ENCODE data around the gene SYT15. TPM values are rescaled to one million over a fixed set of nuclear protein-coding genes. Genes with fewer than 3 reads are reported as not detected.
"Not testable (repeated sequence)": the region's sequence is repeated elsewhere in the genome, so short reads cannot be mapped to it uniquely, and the experiment has no call there.

Gene SYT15
- polyA plus RNA-seq, 4 donors = 7.3 to 18.4 (median 10.3) TPM

DNA sequence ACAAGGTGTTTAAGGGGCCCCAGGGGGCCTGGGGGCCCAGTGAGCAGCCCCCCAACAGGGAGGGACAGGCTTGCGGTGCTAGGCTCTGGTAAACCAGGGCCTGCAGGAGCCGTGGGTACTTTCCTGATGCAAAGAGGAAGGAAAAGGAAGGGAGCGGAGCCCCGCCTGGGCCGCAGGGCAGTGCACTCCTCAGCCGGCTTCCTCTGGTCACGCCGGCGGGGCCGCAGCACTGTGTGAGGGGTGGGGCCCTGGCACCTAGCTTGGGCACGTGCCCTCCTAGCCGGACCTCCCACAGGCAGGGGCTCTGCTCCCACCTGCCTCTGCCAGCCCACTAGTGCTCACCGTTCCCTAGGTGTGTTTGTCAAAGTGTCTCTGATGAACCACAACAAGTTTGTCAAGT, 6.3 kb downstream of the SYT15 start:
- not testable (repeated sequence) for DNase-seq (ENCODE audit: low read depth in 4 of 4, low spot score in 3 of 4)

DNA sequence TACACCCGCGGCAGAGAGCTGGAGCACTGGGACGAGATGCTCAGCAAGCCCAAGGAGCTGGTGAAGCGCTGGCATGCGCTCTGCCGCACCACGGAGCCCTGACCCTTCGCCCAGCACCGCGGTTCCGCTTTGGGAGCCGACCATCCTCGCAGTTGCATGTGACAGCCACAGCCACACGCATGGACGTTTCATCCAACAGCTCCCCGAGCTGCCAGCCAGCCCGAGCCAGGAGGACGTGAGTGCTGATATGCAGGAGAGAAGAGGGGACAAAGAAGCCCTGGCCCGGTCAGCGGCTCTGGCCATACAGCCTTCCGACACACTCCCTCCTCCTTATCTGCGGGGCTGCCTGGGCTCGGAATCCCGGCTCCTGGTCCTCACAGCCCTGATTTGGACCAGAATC, 8.6 kb downstream of the SYT15 start:
- not testable (repeated sequence) for DNase-seq (ENCODE audit: low read depth in 4 of 4, low spot score in 3 of 4)

DNA sequence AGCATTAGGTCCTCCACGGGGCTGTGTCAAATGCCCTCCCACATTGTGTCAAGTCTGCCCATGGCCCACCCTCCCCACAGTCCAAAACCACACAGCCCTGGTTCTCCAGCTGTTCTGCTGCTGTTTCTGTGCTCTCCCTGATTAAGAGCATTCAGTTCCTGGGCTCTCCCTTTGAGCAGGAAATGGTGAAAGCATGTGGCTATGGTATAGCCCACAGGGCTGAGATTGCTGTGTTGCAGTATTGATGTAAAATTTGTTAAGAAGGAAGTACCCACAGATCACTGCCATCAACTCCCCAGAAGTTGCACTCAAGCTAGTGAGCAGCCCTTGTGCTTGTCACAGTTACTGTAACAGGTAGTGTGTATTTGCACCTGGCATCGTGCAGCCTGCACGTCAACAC, 9.3 kb downstream of the SYT15 start:
- DNase-seq (ENCODE audit: low read depth in 4 of 4, low spot score in 3 of 4) = not testable (repeated sequence)

DNA sequence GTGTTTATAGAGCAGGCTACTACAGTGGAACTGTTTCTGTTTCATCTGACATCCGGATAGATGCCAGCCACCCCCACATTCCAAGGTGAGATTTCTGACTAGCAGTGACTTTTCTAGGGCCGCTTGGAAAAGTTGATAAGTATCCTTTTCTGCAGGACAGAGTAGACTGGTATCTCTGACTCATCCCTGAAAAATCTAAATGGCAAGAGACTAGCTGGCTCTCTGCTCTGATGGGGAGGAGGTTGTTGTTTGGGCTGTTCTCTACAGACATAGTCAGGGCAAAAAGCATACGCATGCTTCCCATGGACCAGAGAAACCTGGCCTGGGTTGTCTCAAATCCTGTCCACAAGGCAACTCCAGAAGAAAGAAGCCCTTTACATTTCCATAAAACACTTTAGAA, 10.7 kb downstream of the SYT15 start:
- not testable (repeated sequence) for DNase-seq (ENCODE audit: low read depth in 4 of 4, low spot score in 3 of 4)

DNA sequence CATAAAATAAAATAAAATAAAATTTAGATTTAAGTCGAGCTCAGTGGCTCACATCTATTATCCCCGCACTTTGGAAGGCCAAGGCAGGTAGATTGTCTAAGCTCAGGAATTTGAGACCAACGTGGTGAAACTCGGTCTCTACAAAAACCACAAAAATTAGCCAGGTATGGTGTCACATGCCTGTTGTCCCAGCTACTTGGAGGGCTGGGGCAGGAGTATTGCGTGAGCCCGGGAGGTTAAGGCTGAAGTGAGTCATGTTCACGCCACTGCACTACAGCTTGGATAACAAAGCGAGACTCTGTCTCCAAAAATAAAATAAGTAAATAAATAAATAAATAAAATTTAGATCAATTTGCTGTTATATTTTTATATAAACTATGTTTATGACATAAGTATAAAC, 12.1 kb downstream of the SYT15 start:
- not testable (repeated sequence) for DNase-seq (ENCODE audit: low read depth in 4 of 4, low spot score in 3 of 4)

DNA sequence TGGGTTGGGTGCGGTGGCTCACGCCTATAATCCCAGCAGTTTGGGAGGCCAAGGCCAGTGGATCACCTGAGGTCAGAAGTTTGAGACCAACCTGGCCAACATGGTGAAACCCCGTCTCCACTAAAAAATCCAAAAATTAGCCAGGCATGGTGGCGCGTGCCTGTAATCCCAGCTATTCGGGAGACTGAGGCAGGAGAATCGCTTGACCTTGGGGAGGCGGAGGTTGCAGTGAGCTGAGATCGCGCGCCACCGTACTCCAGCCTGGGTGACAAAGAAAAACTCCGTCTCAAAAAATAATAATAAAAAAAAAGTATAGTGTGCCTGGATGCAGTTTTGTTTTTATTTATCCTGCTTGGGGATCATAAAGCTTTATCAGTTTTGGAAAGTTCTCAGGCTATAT, 14.4 kb downstream of the SYT15 start:
- DNase-seq (ENCODE audit: low read depth in 4 of 4, low spot score in 3 of 4) = not testable (repeated sequence)

DNA sequence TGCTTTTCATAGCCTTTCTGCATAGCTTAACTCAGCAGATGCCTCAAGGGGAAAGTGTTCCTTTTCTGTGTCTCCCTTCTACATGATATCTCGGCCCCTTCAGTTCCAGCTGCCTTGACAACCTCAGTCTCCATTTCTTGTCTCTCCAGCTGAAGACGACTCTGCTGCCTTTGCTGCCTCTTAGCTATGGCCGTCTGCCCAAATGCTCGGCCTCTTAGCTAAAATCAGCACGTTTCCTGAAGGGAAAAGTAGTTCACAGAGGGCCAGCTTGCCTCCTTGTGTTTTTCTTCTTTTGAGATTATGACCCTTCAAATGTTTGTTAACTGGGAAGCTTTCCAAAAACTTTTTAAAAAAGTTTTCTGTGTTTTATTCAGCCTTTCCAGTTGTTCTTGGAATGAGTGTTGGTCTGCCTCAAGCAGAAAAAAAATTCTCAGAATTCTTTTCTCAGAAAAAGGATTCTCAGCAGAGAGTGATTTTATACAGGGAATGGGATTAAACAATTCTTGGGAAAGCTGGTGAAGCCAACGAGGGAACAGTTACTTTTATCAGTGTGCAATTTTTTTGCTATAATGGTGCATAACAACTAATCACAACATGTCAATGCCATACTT, 15.6 kb downstream of the SYT15 start:
- DNase-seq (ENCODE audit: low read depth in 4 of 4, low spot score in 3 of 4) = not testable (repeated sequence)

DNA sequence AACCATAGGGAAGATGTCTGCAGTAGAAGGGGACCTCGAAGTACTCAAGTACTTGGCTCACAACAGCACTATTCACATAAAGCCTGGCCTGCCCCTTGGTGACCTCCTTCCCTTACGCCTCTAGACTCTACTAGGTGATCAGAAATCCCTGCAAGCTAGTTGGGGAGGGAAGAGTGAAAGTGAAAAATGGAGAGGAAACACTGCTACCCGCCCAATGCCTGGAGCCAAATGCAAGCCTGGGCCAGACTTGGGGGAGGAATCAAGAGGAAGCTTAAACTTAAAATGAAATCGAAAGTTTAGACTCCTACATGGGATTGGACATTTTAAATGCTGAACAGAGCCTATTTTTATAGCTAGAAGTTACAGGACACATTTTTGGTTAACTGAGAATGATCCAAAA, 17.6 kb downstream of the SYT15 start:
- DNase-seq (ENCODE audit: low read depth in 4 of 4, low spot score in 3 of 4) = not testable (repeated sequence)

DNA sequence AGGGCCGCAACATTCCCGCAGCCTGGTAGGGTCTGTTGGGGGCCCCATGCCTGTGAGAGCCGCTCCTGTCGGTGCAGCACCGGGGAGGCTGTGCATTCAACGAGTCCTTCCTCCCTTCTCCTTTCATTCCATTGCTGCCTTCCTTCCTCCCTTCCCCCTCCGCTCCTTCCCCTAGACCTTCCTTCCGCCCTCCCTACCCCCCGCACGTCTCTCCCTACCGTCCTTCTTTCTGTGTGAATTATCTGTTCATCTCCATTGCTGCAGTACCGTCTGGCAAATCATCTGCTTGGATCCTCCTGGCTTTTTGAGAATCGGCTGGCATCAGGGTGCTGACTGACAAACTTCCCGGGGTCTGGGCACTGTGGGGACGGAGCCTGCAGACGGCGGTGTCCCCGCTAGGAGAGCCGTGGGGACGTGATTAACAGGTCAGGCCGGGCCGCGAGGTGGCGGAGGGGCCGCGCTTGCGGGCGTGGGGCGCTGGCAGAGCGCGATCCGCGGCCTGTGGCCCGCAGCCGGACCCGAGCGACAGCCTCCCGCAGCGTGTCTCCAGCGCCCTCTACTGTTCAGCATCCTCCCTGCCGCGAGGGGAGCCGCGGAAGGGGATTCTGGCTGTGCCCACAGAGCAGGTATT, 18.8 kb downstream of the SYT15 start:
- DNase-seq (ENCODE audit: low read depth in 4 of 4, low spot score in 3 of 4) = not testable (repeated sequence)

DNA sequence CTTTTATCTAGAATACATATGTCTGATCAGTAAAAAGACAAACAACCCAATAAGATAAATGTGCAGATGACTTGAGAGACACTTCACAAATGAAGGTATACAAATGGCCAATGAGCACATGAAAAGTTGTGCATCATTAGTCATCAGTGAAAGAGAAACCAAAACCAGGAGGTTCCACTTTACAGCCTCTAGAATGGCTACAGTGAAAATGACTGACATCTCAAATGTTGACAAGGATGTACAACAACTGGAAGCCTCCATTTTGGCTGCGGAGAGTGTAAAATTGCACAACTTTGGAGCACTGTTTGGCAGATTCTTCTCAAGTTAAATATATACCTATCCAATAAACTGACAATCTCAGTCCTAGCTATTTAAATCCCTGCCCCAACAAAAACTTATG, 21.6 kb downstream of the SYT15 start:
- DNase-seq (ENCODE audit: low read depth in 4 of 4, low spot score in 3 of 4) = not testable (repeated sequence)

DNA sequence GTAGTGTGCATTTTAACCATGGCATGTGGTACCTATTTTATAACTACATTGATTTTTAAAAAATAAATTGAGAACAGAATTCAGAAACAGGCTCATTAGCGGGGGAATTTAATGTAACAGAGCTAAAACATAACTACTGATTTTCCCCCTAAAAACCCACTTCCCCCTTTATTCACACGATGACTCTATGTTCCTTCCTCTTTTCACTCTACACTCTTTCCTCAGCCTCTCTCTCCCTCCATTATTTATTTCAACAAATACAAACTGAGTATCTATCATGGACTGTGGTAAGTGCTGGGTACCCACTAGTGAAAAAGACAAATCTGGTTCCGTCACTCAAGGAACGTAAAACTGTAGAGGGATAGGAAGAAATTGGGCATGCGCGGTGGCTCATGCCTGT, 36.6 kb downstream of the SYT15 start:
- DNase-seq (ENCODE audit: low read depth in 4 of 4, low spot score in 3 of 4) = not testable (repeated sequence)

DNA sequence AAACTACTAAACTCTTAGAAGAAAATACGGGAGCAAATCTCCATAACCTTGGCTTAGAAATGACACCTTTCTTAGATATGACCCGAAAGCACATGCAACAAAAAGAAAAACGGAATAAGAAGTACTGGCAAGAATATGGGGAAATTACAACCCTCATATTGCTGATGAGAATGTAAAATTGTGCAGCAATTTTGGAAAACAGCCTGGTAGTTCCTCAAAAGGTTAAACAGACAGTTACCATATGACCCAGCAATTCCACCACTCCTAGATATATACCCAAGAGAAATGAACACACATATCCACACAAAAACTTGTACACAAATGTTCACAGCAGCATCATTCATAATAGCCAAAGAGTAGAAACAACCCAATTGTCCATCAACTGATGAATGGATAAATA, 37.3 kb downstream of the SYT15 start:
- DNase-seq (ENCODE audit: low read depth in 4 of 4, low spot score in 3 of 4) = not testable (repeated sequence)

DNA sequence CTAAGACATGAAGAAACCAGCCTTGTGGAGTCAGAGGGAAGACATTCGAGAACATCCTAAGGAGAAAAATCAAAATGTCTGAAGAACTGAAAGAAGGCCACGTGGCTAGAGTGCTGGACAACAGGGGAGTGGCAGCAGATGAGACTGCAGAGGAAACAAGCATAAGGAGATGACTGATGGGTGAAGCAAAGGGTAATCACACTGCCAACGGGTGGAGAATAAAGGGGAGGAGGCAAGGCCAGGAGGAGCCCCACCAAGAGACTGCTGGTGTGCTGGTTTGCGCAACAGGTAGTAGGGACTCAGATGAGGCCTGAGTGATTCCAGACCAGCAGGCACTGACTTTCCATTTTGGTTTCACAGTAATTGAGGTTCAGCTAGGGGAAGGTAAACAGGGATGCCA, 38.2 kb downstream of the SYT15 start:
- not testable (repeated sequence) for DNase-seq (ENCODE audit: low read depth in 4 of 4, low spot score in 3 of 4)

DNA sequence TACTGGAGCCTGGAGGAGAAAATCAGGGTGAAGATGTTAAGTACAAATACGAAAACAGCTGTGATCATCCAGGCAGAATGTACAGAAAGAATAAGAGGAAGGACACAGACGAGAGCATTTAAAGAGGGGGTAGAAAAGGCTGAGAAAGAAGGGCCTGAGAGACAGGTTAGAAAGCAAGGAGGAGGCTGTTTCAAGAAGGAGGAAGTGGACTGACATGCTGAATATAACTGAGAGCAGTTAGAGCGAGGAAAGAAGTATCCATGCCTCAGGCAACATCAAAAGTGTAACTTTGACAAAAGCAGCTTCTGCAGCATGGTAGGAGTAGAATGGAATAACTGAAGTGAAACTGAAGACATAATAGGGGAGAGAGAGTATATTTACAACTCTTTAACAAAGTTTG, 39.0 kb downstream of the SYT15 start:
- DNase-seq (ENCODE audit: low read depth in 4 of 4, low spot score in 3 of 4) = not testable (repeated sequence)

DNA sequence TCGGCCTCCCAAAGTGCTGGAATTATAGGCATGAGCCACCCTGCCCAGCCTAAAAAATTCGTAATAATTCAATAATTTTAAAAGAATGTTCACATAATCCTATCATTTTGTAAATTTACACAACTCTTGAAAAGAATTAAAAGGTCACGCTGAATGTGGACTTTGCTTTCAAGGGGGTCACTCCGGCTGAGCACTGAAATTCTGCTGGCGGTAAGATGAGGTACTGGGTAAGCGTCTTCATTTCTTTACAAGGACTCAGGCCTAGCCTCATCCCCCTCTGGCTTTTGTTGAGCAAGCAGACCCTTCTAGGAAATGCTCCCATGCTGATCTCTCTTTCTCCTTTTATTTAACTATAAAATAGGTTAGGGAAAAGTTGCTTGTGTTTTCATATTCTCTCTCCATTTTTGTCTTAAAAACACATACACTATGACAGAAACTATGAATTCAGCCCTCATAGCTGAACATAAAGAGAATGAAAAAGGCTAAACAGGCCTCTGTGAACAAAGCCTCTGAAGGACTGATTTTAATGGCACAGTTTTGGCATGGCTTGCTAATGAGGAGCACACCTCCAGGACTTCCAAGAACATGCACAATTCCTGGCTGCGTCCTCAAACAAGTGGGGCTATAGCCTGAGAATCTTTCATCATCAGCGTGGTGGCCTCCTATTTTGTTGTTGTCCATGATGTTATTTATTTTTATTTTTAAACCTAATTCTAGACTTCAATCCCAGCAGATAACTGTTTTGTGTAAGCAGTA, 45.1 kb downstream of the SYT15 start:
- DNase-seq (ENCODE audit: low read depth in 4 of 4, low spot score in 3 of 4) = not testable (repeated sequence)

DNA sequence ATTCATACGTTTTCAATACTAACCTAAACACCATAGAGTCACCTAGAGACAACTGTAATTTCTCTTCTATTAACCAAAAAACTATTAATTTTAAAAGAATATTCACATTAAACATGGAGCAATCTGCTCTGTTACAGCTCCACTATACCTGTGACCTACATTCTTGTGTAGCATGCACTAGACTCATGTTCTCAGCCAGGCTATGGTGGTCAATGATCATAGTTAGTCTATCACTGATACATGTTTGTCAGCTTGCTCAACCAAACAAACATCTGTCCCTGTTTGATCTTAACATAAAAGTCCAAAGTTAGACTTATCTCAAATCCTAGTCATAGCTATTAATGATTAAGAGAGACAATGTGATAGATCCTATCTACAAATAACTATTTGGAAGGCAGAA, 50.9 kb downstream of the SYT15 start:
- DNase-seq (ENCODE audit: low read depth in 4 of 4, low spot score in 3 of 4) = not testable (repeated sequence)

DNA sequence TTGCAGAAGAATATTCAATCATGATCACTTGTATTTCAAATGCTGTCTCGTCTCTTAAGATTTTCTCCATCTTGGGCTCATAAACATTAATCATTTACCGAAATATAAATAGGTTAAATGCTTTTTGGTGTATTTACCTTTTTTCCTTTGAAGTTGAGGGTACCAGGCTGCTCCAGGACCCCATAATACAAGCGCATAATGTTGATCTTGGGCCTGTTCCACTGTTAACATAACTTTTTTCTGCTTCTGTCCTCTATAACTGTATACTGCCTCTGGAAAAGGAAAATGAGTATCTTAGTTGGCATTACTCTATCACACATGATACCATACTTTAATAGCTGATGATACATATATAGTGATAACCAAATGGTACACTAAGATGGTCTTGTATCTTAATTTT, 51.9 kb downstream of the SYT15 start:
- not testable (repeated sequence) for DNase-seq (ENCODE audit: low read depth in 4 of 4, low spot score in 3 of 4)

DNA sequence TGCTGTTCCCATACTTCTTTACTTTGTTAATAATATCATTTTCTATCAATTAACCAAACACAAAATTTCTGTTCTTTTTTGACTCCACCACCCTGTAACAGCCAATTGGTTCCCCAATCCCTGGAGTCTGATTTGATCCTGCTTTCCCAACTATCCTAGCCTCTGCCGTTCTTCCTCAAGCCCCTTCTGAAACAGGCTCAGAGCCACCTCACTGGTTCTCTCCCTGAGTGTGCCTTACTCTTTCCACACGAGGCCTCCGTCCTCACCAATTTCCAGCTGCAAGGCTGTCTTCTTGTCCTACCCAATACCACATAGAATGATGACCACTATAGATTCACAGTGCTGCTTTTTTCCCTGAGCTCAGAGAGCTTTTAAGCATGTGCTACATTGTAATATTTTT, 52.8 kb downstream of the SYT15 start:
- not testable (repeated sequence) for DNase-seq (ENCODE audit: low read depth in 4 of 4, low spot score in 3 of 4)

DNA sequence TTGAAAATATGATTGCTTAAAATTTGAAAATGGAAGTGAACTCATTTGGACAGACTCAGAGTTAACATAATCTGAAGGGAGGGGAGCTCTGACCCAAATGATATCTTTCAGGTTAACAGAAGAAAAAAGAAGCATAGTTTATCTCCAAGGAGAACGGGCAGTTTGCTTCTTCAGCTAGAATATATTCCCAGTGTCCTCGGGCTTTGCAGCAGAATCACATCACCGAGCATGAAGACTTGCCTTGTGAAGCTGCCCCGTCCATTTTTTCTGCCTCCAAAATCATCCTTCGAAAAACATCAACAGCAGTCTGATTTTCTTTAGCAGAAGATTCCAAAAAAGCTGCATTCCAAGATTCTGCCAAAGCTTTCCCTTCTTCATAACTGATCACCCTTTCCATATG, 55.8 kb downstream of the SYT15 start:
- DNase-seq (ENCODE audit: low read depth in 4 of 4, low spot score in 3 of 4) = not testable (repeated sequence)

DNA sequence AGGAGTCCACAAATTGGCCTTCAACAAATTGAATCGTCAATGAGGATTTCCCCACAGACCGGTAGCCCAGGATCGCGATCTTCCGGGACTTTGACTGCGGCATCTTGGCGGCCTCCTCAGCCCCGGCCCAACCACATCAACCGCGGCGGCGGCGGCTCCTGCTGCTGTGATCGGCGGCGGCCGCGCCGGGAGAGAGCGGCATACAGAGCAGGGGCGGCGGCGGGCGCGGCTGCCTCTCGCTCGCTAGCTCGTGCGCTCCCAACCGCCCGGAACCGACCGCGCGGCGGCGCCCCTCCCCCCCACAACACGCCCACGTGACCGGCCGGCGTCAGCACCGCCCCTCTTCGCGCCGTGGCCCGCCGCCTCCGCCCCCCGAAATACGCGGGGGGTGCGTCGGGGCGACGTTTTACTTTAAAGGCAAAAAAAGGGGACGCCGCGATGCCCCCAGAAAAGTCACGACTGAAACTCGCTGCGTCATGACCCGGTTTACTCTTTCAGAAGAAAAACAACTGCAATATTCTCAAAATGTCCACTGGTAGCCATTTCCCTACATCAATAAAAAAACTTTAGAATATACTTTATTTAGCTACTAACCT, 56.5 kb downstream of the SYT15 start:
- DNase-seq (ENCODE audit: low read depth in 4 of 4, low spot score in 3 of 4) = not testable (repeated sequence)

DNA sequence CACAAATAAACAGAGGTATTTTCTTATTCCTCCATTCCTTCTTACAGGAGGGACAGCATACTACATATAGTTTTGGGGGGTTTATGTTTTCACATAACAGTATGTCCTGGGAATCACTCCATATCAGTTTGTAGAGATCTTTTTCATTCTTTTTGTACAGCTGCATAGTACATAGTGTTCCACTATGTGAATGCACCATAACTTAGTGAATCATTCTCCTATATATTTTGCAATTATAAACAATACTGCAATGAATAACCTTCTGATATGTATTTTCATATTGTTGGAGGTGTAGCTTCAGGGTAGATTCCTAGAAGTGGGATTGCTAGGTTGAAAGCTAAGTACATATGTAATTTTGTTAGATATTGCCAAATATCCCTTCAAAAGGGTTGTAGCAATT, 61.1 kb downstream of the SYT15 start:
- DNase-seq (ENCODE audit: low read depth in 4 of 4, low spot score in 3 of 4) = not testable (repeated sequence)
